NCI-H2196 (cell line): ENCODE results near the gene BBC3.

Experiments used
- DNase-seq: peaks from one replicate; lab custom pipeline; 2025; ENCODE audit not compliant: unreplicated experiment; lab: John Stamatoyannopoulos, UW

Gene BBC3

GRCh38 chr19:47231215-47232054 lies 436 bp upstream of the BBC3 start:
- DNase-seq, result peak; percentile 74

GRCh38 chr19:47230054-47230920 lies 712 bp downstream of the BBC3 start:
- DNase-seq, result peak; percentile 48

- no peak for DNase-seq
These were observed 1.3 kb downstream of the BBC3 start for GRCh38 chr19:47229676-47230053.

DNA sequence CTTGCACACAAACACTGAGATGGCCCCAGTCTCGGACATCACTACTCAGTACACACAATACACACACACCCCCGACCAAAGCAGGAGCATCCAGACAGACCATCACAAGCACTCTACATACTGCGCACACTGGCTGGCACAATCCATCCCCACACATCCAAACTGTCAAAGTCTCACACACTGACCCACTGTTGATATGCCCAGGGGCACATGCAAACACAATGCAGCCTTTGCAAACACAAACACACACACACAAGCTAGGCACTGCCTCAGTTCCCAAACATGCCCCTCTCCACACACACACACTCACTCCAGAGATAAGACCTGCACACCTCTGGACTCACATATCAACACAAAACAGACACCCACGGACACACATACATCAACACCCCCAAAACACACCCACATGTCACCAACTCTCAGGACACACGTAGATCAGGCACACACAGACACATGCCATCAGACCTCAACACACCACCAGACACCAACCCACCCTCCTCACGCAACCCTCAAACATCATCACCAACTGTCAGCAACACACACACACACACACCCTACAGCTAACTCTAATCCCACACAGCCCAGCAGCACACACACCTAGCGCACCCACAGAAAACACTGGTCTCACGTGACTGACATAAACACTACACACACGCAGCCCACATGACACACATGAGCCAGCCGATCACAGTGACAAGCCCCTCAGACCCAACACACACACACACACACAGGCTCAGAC lies 1.9 kb downstream of the BBC3 start:
- no peak for DNase-seq

DNA sequence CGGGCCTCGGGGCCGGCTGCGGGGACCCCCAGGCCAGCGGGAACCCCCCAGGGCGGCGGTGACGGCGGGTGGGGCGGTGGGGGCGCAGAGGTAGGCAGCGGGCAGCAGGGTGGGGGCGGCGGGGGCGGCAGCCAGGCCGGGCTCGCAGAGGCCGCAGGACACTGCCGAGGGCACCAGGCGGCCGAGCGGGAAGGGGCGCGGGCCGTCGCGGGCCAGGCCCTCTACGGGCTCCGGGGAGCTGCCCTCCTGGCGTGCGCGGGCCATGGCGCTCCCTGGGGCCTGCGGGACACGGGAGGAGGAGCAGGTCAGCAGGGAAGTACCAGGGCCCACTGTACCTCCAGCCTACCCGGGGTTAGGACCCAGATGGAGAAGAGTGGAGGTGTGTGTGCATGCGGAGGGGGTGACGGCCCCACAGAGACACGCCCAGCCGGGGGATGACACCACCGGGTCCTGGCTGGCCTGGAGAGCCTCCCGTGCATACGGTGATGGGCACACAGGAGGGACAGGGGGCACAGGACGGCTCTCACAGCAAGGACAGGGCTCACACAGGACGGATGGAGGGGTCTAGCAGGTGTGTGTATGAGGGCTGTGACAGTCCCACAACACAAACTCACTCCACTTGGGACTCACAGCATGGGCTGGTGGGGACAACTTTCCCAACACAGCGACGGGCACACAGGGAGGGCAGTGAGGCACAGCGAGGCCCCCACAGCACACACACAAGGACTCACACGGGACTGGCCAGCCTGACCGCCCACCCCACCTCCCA lies 2.6 kb downstream of the BBC3 start:
- DNase-seq, result peak; percentile 12

DNA sequence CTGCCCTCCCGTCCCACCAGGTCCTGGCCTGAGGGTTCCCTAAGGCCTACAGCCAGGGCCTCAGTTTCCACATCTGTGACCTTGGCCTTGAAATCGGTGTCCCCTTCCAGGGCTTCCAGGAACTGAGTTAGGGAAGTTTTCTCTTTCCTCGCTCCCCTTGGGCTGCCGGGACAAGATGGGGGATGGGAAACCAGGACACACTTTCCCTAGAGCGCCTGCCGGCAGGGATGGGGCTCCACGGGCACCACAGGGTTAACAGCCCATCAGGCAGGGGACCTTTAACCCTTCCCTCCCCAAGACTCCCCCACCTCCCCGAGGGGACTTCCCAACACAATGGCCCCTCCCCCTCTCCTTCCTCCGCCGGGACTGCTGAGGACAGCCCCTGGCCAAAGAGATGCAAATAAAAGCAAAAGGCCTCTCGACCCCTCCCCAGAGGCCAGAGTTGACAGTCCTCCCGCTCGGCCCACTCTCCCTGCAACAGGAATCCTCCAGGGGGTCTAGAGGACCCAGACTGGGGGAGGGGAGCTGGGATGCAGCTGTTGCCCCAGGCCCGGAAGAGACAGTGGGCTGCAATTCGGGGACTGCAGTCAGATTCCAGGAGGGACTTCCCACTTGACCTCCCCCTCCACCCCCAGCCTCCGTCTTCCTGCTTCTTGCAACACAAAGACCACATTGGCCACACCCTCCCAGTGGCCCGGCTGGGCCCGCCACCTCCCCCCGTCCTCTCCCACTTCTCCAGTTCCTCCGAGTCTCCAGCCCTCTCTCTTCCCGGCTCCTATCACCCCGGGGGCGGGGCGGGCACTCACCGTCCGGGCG lies 3.4 kb downstream of the BBC3 start:
- peak; percentile 60 for DNase-seq

GRCh38 chr19:47226426-47227351 lies 4.3 kb downstream of the BBC3 start:
- DNase-seq, result peak; percentile 66

DNA sequence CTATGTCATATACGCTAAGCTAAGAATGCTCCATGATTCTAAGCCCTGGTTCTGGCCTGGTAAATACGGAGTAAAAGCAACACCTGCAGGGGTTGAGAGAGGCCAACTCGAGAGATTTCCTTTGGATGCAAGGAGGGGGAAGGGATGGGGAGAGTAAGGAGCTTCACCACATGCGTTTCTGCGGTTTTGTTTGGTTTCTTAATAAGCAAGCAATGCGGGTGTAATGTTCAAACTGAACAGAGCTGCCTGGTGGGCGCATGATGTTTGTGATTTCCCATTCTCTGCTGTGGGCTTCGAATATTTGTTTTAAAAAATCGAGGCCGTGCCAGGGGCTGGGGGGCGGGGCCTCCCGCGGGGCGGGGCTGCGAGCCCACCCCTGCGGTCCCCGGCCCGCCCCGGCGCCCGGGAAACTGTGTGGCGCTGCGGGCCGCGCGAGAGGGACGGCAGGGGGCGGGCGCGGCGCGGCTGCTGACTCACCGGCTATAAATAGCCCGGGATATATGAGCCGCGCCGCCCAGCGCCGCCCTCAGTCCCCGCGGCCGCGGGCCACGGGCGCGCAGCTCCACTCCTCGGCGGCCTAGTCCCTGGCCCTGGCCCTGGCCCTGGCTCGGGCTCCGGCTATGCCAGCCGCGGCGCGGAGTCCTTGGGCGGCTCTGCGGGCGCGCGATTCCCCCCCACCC lies 5.1 kb downstream of the BBC3 start:
- peak; percentile 94 for DNase-seq

GRCh38 chr19:47221890-47222289 lies 9.1 kb downstream of the BBC3 start:
- DNase-seq, result no peak

DNA sequence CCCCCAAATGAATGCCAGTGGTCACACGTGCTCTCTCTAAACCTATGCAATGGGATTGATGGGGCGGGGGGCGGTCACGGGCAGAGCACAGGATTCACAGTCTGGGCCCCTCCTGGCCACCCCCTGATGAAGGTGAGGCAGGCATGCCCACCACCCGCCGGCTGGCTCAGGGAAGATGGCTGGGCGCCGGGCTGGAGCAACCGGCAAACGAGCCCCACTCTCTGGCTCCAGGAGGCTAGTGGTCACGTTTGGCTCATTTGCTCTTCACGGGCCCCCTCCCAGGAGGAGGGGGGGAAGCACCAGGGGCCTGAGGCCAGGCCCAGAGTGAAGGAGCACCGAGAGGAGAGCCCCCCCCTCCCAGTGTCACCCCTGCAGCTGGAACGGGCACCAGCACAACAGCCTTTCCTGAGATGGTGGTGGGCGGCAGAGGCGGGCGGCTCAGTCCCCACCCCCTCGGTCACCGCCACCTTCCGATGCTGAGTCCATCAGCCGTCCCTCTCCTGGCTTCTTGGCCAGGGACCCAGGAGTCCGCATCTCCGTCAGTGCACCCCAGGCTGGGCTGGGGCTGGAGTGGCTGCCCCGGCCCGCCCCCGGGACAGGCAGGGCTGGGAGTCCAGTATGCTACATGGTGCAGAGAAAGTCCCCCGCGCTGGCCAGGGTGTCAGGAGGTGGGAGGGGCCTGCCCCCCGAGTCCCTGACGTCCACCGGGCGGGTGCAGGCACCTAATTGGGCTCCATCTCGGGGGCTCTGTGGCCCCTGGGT lies 9.7 kb downstream of the BBC3 start:
- no peak for DNase-seq

DNA sequence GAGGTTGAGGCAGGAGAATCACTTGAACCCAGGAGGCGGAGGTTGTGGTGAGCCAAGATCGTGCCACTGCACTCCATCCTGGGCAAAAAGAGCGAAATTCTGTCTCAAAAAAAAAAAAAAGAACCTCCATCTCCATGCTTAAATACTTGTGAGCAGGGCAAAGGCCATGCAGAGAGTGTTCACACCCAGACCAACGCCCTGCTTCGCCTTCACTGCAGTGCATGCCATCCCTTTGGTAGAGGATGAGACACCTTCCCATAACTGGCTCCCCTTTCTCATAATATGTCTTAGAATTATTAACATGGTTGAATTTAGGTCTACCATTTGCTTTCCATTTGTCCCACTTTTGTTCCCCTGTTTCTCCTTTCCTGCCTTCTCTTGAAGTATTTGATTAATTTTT lies 15.4 kb downstream of the BBC3 start:
- DNase-seq, result no peak

GRCh38 chr19:47210689-47211316 lies 20.2 kb downstream of the BBC3 start:
- peak; percentile 86 for DNase-seq

- DNase-seq, result no peak
These were observed 20.9 kb downstream of the BBC3 start for GRCh38 chr19:47210180-47210490.

GRCh38 chr19:47209319-47210179 lies 21.4 kb downstream of the BBC3 start:
- no peak for DNase-seq

GRCh38 chr19:47203254-47203653 lies 27.7 kb downstream of the BBC3 start:
- DNase-seq, result no peak

GRCh38 chr19:47200530-47200929 lies 30.5 kb downstream of the BBC3 start:
- no peak for DNase-seq
